GM19467 (cell line): Measurements from ENCODE around the gene TNRC6B.

Source experiments
- ATAC-seq: cut with Tn5 transposase; IDR thresholded peaks from one replicate; pipeline ENCODE4 v1.9.1; 2021; ENCODE audit warnings: mild to moderate bottlenecking, moderate library complexity; ENCODE audit not compliant: unreplicated experiment

TNRC6B gene

DNA sequence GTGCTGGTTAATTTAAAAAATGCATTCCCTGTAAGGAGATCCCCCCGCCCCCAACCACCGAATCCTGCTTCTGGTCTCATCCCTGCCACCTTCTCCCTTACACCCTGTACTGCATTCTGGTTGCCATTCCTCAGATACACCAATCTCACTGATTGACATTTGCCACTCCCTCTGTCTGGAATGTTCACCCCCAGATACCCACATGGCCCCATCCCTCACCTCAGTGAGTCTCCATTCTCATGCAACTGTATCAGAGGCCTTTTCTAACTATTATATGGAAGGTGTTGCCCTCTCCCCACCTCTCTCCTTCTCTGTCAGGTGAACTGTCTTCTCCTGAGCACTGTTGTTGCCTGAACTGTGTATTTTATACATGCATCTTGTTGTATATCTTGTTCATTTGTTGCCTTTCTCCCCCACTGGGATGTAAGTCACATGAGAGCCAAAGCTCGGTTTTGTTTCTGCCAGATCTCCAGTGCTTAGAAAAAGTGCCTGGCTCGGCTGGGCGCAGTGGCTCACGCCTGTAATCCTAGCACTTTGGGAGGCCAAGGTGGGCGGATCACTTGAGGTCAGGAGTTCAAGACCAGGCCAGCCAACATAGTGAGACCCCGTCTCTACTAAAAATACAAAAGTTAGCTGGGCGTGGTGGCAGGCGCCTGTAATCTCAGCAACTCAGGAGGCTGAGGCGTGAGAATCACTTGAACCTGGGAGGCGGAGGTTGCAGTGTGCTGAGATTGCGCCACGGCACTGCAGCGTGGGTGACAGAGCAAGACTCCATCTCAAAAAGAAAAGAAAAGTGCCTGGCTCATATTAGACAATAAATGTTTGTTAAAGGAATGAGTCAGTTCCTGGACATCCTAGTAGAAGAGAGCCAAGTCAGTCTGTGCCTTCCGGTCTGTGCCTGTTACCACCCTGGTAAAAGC lies 61.0 kb downstream of the TNRC6B start:
- ATAC-seq, result no peak

- ATAC-seq, result no peak
These were observed 61.6 kb downstream of the TNRC6B start for GRCh38 chr22:40239345-40239683.

DNA sequence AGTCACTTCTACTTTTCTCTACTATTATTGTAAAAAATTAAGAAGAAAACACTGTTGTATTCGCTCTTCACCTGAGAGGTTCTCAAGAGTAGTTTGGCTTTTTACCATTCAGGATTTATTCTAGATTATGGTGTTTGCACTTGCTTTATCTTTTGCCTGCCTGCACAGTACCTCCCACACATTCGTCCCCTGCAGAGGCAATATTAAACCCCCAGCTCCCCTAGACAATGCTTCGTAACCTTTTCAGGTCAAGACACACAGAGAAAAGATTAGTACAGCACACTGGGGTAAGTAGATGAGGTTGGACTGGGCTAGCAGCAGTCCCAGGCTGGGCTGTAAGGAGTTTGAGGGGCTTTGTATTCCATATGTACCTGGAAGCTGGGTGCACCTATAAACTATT lies 62.4 kb downstream of the TNRC6B start:
- ATAC-seq, result no peak

- ATAC-seq, result no peak
These were observed 63.0 kb downstream of the TNRC6B start for GRCh38 chr22:40240686-40241085.

GRCh38 chr22:40241200-40241763 lies 63.6 kb downstream of the TNRC6B start:
- ATAC-seq, result no peak

DNA sequence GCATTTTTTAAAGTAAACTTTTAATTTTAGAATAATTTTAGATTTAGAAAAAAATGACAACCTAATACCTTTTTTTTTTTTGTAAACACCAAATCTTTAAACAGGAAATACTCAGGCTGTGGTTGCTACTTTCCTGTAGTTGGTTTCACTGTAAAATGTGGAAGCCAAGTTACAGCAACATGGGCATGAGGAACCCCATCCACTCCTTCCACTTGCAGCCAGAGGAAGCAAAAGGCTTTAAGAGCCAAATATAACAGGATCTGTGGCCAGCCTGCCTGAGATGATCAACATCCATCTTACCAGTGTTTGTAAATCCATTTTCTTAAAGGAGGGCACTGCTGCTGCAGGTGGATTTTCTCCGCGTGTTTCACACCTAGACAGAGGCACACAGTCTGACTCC lies 66.2 kb downstream of the TNRC6B start:
- ATAC-seq, result no peak

- ATAC-seq, result no peak
These were observed 66.9 kb downstream of the TNRC6B start for GRCh38 chr22:40244586-40244985.

DNA sequence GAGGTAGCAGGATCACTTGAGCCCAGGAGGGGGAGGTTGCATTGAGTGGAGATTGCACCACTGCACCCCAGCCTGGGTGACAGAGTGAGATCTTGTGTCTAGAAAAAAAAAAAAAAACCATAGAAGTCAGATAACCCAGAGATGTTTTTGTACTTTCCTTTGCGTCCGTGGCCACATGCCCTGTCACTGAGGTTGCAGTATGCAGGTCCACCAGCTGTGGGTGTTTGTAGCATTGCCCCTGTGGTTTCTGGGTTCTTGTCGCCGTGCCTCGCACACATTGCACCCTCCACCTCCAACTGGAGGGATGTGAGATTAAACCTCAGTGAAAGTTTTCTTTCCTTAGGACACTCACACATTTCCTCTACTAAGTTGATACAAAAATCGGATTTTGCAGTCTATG lies 70.3 kb downstream of the TNRC6B start:
- ATAC-seq, result no peak

DNA sequence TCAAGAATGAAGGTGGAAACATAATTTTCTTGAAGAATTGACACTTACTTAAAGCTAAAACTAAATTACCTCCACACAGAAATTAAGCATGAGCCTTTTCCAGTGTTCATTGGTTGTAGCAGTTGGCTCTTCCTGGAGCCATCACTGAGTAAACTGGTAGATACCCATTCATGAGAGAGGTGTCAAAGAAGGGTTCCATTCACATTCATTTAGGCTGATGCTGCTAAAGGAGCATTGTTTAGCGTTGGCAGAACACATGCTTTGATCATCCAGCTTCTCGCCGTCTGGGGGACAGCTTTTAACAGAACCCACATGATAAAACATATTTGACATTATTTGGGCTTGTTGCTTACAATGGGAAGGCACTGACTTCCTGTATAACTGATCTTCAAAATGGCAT lies 71.6 kb downstream of the TNRC6B start:
- no peak for ATAC-seq

DNA sequence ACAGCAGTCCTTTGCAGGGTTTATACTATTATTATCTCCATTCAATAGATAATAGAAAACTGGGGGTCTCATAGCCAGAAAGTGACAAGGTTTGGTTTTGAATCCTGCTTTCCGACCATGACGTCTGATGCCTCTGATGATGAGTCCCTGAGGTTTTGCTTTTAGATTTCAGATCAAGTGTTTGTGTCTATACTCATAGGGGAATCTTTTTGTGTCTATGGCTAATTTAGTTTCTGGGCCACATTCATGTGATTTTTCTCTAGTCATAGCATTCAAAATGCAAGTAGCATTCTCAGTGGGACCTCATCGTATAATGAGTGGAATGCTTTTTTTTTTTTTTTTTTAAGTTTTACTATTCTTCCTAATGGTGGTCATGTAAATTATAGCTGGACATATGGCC lies 72.9 kb downstream of the TNRC6B start:
- no peak for ATAC-seq

DNA sequence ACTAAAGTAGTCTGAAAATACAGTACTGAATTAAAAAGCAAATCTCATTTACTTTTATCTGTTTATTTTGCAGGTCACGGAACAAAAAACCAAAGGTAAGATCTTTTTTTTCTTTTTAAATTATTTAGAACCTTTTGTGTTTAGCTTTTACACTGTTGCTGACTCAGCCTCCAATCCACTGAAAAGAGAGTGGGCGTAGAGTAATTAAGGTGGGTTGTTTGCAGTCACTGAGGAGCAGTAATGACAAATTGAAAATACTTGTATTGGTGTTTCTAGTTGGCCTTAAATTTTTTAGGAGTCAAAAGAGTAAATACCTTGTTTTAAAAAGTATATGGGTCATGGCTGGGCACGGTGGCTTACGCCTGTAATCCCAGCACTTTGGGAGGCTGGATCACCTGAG lies 73.4 kb downstream of the TNRC6B start:
- no peak for ATAC-seq

DNA sequence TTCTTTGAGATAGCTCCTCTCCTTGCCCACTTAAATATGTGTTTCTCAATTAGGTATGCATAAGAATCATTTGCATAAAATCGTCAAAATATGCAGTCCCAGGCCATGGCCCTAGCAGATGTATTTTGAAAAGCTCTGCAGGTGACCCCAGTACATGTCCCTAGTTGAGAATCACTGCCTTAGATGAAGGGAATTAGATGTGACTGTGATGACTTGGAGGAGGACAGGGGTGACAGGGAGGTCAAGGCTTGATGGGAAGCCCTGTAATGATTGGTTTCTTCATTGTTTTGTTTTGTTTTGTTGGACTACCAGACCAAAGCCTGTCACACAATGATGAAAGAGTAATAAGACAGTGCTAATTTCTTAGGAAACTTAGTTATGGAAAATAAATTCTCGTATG lies 74.4 kb downstream of the TNRC6B start:
- no peak for ATAC-seq

DNA sequence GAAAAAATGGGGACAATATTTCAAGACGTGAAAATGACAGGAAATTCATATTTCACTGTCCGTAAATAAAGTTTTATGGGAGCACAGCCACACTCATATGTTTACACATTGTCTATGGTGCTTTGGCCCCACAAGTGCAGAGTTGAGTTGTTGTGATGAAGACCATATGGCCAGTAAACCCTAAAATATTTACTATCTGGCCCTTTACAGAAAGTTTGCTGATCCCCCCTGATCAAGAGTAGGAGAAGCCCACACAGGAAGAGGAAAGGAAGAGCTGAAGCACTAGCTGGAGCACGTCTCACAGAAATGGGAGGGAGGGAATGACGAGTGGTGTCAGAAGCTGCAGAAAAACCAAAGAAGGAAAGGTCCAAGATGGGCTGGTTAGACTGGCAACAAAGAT lies 78.8 kb downstream of the TNRC6B start:
- no peak for ATAC-seq

DNA sequence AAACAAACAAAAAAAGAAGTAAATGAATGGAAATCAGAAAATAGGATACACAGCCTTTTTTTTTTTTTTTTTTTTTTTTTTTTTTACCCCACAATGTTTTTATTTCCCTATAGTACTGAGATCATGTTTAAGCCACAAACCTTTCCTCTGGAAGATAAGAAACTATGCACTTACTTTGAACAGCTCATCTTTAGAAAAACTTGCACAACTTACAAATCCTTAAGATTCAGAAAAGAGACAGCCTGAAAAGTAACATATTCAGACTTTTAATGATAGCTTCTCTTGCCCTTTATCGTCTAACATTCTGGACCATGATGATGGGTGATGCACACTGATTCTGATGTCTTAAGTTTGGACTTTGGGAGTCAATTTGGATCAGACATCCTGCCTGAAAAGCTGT lies 80.3 kb downstream of the TNRC6B start:
- no peak for ATAC-seq

- no peak for ATAC-seq
These were observed 80.8 kb downstream of the TNRC6B start for GRCh38 chr22:40258501-40258915.

- ATAC-seq, result no peak
These were observed 84.1 kb downstream of the TNRC6B start for GRCh38 chr22:40261783-40262182.

- no peak for ATAC-seq
These were observed 85.5 kb downstream of the TNRC6B start for GRCh38 chr22:40263191-40263590.

DNA sequence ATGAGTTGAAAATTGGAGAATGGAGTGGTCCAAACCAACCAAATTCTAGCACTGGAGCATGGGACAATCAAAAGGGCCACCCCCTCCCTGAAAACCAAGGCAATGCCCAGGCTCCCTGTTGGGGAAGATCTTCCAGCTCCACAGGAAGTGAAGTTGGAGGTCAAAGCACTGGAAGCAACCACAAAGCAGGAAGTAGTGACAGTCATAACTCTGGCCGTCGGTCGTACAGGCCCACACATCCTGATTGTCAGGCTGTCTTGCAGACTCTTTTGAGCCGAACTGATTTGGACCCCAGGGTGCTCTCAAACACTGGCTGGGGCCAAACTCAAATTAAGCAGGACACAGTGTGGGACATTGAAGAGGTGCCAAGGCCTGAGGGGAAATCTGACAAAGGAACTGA lies 88.1 kb downstream of the TNRC6B start:
- no peak for ATAC-seq

DNA sequence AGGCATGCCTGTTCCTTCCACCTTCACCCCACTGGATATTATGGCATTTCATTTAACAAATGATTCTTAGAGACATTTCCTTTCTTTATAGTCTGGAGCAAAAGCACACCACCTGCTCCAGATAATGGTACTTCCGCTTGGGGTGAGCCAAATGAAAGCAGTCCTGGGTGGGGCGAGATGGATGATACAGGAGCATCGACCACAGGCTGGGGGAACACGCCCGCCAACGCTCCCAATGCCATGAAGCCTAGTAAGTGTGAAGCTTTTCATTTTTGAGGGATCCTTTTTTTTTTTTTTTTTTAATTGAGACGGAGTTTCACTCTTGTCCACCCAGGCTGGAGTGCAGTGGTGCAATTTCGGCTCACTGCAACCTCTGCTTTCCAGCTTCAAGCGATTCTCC lies 92.3 kb downstream of the TNRC6B start:
- ATAC-seq, result no peak

DNA sequence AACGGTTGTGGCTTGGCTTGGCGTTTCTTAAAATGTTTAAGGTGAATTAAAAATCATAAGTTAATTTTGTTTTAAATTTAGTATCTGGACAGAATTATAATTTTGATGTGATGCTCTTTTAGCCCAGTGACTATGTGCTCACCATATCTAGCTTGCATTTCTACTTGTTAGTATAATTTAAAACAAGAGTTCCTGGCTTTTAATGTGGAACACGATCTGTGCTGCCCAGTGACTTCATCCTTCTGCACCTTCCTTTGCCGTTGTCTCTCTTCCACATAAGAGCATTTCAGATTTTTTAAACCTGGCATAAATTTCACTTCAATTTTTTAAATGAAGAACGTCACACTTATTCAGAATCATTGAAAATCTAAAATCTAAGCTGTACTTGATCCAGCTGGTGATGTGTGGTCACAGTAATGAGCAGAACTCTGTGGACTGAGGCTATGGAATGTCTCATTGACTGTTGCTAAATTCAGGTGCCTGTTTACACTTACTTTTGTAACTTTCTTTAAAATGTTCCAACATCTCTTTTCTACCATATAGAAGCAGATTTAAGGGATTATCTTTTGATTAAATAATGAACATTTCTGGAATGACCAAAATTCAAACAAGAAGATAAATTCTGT lies 93.1 kb downstream of the TNRC6B start:
- no peak for ATAC-seq

DNA sequence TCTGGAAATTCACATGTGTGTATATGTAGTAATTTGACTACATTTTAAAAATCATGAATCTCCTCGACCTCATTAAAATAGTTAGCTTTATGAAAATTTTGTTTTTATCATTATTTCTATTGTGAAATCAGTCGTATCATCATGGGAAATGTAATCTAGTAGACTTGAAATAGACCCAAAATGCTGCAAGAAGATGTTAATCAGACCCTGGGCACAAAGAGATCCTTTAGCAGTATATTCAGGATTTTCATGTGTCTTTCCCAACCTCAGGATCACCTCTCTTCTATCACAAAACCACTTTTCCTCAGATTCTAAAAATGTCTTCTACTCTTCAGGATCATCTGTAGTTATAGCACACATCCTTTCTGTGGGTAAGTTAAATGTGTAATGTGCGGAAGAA lies 93.7 kb downstream of the TNRC6B start:
- no peak for ATAC-seq

DNA sequence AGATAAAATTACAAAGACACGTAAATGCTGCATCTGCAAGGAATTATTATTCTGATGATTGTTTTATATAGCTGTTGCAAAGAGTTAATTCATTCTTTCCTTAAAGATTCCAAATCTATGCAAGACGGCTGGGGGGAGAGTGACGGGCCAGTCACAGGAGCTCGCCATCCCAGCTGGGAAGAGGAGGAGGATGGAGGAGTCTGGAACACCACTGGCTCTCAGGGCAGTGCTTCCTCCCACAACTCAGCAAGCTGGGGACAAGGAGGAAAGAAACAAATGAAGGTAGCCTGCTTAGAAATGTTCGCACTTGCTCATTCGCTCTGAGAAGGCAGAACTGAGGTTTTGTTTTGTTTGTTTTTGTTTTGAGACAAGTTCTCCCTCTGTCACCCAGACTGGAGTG lies 95.6 kb downstream of the TNRC6B start:
- ATAC-seq, result no peak
